Trophoblast cell (in vitro differentiated cells and primary cell): ENCODE measurements around the gene IRAK1.

ENCODE experiments used
- DNase-seq, 2 donors: peaks; one replicate each; pipeline ENCODE4 v3.0.0-alpha.2; 2016
- H2AFZ ChIP-seq: 2 replicates; pipeline ENCODE4 v1.6.1; 2013; ENCODE audit warnings: low read length, moderate library complexity, mild to moderate bottlenecking; ENCODE audit not compliant: insufficient read depth, poor library complexity
- H2AK5ac ChIP-seq: 2 replicates; pipeline ENCODE4 v1.6.1; 2013; ENCODE audit warnings: mild to moderate bottlenecking, low read length
- H2BK120ac ChIP-seq: 2 replicates; pipeline ENCODE4 v1.6.1; 2013; ENCODE audit warnings: low read length, mild to moderate bottlenecking, moderate library complexity; ENCODE audit not compliant: insufficient read depth, poor library complexity
- H2BK12ac ChIP-seq: 2 replicates; pipeline ENCODE4 v1.6.1; 2013; ENCODE audit warnings: mild to moderate bottlenecking, low read length, moderate library complexity
- H2BK5ac ChIP-seq: 2 replicates; pipeline ENCODE4 v1.6.1; 2013; ENCODE audit warnings: low read length, low read depth, moderate library complexity, mild to moderate bottlenecking; ENCODE audit not compliant: poor library complexity
- H3K14ac ChIP-seq: 2 replicates; pipeline ENCODE4 v1.6.1; 2013; ENCODE audit warnings: mild to moderate bottlenecking, low read length
- H3K18ac ChIP-seq: 2 replicates; pipeline ENCODE4 v1.6.1; 2013; ENCODE audit warnings: mild to moderate bottlenecking, low read length
- H3K23ac ChIP-seq: 2 replicates; pipeline ENCODE4 v1.6.1; 2013; ENCODE audit warnings: low read length
- H3K27ac ChIP-seq: 2 replicates; pipeline ENCODE4 v1.5.1; 2013; ENCODE audit warnings: low read depth, mild to moderate bottlenecking, inconsistent platforms, low read length, moderate library complexity
- H3K27me3 ChIP-seq: 2 replicates; pipeline ENCODE4 v1.6.1; 2013; ENCODE audit warnings: inconsistent platforms, mild to moderate bottlenecking, low read length, moderate library complexity; ENCODE audit not compliant: insufficient read depth
- H3K36me3 ChIP-seq, 2 experiments: 1 replicate in 1 of 2; 2 replicates in 1 of 2; pipeline ENCODE4 v1.6.1; 2013; ENCODE audit warnings: low read length in 2 of 2, mild to moderate bottlenecking in 2 of 2, moderate library complexity in 1 of 2; ENCODE audit not compliant: insufficient read depth in 2 of 2, control insufficient read depth in 1 of 2
- H3K4ac ChIP-seq: 2 replicates; pipeline ENCODE4 v1.6.1; 2013; ENCODE audit warnings: low read depth, mild to moderate bottlenecking, low read length, moderate library complexity
- H3K4me1 ChIP-seq, 2 experiments: 1 replicate in 1 of 2; 2 replicates in 1 of 2; pipeline ENCODE4 v1.6.1; 2013; ENCODE audit warnings: low read length in 2 of 2, mild to moderate bottlenecking in 2 of 2, moderate library complexity in 1 of 2; ENCODE audit not compliant: insufficient read depth in 2 of 2, control insufficient read depth in 1 of 2
- H3K4me2 ChIP-seq: 2 replicates; pipeline ENCODE4 v1.6.1; 2013; ENCODE audit warnings: inconsistent platforms, mild to moderate bottlenecking, low read length, moderate library complexity
- H3K4me3 ChIP-seq: 2 replicates; pipeline ENCODE4 v1.5.1; 2013; ENCODE audit warnings: mild to moderate bottlenecking, low read depth, low read length, inconsistent platforms
- H3K79me1 ChIP-seq: one replicate; pipeline ENCODE4 v1.6.1; 2013; ENCODE audit warnings: low read length
- H3K79me2 ChIP-seq: 2 replicates; pipeline ENCODE4 v1.6.1; 2013; ENCODE audit warnings: low read length, mild to moderate bottlenecking; ENCODE audit not compliant: control insufficient read depth, insufficient read depth, poor library complexity
- H3K9ac ChIP-seq: 2 replicates; pipeline ENCODE4 v1.6.1; 2013; ENCODE audit warnings: mild to moderate bottlenecking, low read length
- H3K9me3 ChIP-seq: 2 replicates; pipeline ENCODE4 v1.6.1; 2013; ENCODE audit warnings: low read depth, mild to moderate bottlenecking, control low read depth, inconsistent platforms, low read length; ENCODE audit not compliant: insufficient read depth
- H4K12ac ChIP-seq: 2 replicates; pipeline ENCODE4 v1.6.1; 2013; ENCODE audit warnings: low read depth, mild to moderate bottlenecking, low read length, moderate library complexity
- H4K8ac ChIP-seq: 2 replicates; pipeline ENCODE4 v1.6.1; 2013; ENCODE audit warnings: low read depth, mild to moderate bottlenecking, low read length, moderate library complexity
- H4K91ac ChIP-seq: one replicate; pipeline ENCODE4 v1.6.1; 2013; ENCODE audit warnings: low read depth, mild to moderate bottlenecking, low read length, moderate library complexity
- WGBS: extraction: QIAGEN DNeasy Blood & Tissue Kit; methylation state at CpG from one replicate; pipeline ENCODE4 v1.1.7; 2013; ENCODE audit warnings: missing lambda C conversion rate; ENCODE audit not compliant: insufficient read length, insufficient coverage; ENCODE audit errors: extremely low coverage; 5-methylcytosine and 5-hydroxymethylcytosine counted together

The IRAK1 gene

DNA sequence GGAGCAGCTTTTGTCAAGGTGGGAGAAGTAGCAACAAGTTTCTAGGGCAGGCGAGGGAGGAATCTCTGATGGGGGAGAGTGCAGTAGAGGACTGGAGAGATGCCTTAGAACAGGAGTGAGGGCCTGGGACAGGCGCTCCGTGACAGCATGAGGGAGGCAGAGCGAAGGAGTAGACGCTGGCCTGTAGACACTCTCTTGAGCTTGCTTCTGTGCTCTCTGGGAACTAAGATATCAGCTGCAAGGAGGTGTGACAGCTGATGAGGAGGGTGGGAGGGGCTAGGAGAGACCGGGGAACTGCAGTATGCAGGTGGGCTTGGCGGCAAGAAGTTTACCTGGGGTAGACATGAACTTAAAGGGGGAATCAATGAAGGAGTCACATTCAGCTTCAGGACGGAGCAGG, 42.1 kb upstream of the IRAK1 start:
- H3K79me1 ChIP-seq, result no peaks in the 10 kb centered on the region
- H2BK120ac ChIP-seq, result no peak overlapping the region
- H3K9ac ChIP-seq, result no peak overlapping the region
- no peak overlapping the region for H3K4me2 ChIP-seq
- H3K18ac ChIP-seq, result no peak overlapping the region
- H3K79me2 ChIP-seq, result peaks cover 4% of the 10 kb centered on the region
- no peak overlapping the region for H2AFZ ChIP-seq
- H3K9me3 ChIP-seq, result no peaks in the 10 kb centered on the region
- H4K91ac ChIP-seq, result no peak overlapping the region
- WGBS, result no CpG with 5 or more reads among the region's 8 CpGs
- H2BK12ac ChIP-seq, result no peak overlapping the region
- H3K27me3 ChIP-seq, result no peaks in the 10 kb centered on the region
- peak overlapping the region; percentile 12 for H3K4ac ChIP-seq
- H3K23ac ChIP-seq, result no peak overlapping the region
- H3K14ac ChIP-seq, result no peak overlapping the region
- H4K8ac ChIP-seq, result no peak overlapping the region
- H2AK5ac ChIP-seq, result no peak overlapping the region
- H4K12ac ChIP-seq, result no peak overlapping the region
- peaks cover 0 to 5% of the 10 kb centered on the region in 2 experiments for H3K4me1 ChIP-seq
- no peak overlapping the region for H3K4me3 ChIP-seq
- no peak for DNase-seq
- no peak overlapping the region for H3K27ac ChIP-seq
- H3K36me3 ChIP-seq, result peaks cover 3 to 5% of the 10 kb centered on the region in 2 experiments
- no peak overlapping the region for H2BK5ac ChIP-seq

DNA sequence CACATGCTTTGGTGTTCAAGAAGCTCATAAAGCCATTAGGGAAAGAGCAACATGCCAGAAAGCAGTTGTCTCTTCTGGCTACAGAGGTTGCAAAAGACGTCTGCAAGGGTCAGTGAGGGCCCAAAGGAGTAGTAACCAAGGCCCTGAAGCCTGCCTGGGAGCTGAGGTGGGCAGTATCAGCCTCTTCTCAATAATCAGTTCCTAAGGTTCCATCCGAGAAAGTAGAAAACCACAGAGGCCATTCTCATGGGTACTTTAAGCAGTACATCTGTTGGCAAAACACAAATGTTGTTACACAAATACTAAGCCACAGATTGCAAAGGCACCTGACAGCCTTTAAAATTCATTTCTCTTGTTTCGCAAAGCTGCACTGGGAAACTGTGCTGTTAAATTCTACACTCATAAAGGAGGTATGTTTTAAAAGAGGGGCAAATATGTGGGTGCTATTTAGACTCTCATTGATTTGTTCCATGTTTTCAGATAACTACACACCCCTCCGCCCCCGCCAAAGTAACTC, 40.1 kb upstream of the IRAK1 start:
- Histone ChIP-seq H3K4ac (no peak overlapping the region), H3K4me2 (no peak overlapping the region), H3K4me3 (no peak overlapping the region), H3K14ac (no peak overlapping the region), H2BK12ac (no peak overlapping the region), H3K27me3 (no peaks in the 10 kb centered on the region), H3K23ac (no peak overlapping the region), H4K91ac (no peak overlapping the region), H2BK120ac (no peak overlapping the region), H3K79me1 (no peaks in the 10 kb centered on the region), H2AFZ (no peak overlapping the region), H3K4me1 (peaks cover 0 to 5% of the 10 kb centered on the region in 2 experiments), H2AK5ac (no peak overlapping the region), H3K9me3 (no peaks in the 10 kb centered on the region), H3K9ac (no peak overlapping the region), H4K8ac (no peak overlapping the region), H3K79me2 (peaks cover 4% of the 10 kb centered on the region), H2BK5ac (no peak overlapping the region), H3K27ac (no peak overlapping the region), H4K12ac (no peak overlapping the region), H3K18ac (no peak overlapping the region), H3K36me3 (peaks cover 5% of the 10 kb centered on the region in 2 experiments)
- no peak for DNase-seq
- WGBS, result no CpG with 5 or more reads among the region's 5 CpGs

- Histone ChIP-seq H3K27ac (no peak overlapping the region), H2AK5ac (no peak overlapping the region), H3K79me1 (no peaks in the 10 kb centered on the region), H4K91ac (no peak overlapping the region), H4K12ac (no peak overlapping the region), H3K79me2 (peaks cover 4% of the 10 kb centered on the region), H3K4me3 (no peak overlapping the region), H3K4ac (no peak overlapping the region), H3K18ac (no peak overlapping the region), H3K36me3 (peaks cover 5% of the 10 kb centered on the region in 2 experiments), H3K14ac (no peak overlapping the region), H3K9me3 (no peaks in the 10 kb centered on the region), H3K9ac (no peak overlapping the region), H4K8ac (no peak overlapping the region), H2BK12ac (no peak overlapping the region), H2BK120ac (no peak overlapping the region), H2AFZ (no peak overlapping the region), H3K4me2 (no peak overlapping the region), H2BK5ac (no peak overlapping the region), H3K4me1 (peaks cover 0 to 3% of the 10 kb centered on the region in 2 experiments), H3K27me3 (no peaks in the 10 kb centered on the region), H3K23ac (no peak overlapping the region)
- DNase-seq, result no peak
- no CpG with 5 or more reads among the region's 1 CpG for WGBS
Measured at GRCh38 chrX:154059231-154059630, 39.5 kb upstream of the IRAK1 start.

- Histone ChIP-seq H3K4ac (no peak overlapping the region), H4K8ac (no peak overlapping the region), H2BK5ac (no peak overlapping the region), H4K91ac (no peak overlapping the region), H3K4me2 (no peak overlapping the region), H3K23ac (no peak overlapping the region), H3K27ac (no peak overlapping the region), H3K14ac (no peak overlapping the region), H3K9me3 (no peaks in the 10 kb centered on the region), H3K9ac (no peak overlapping the region), H3K18ac (no peak overlapping the region), H3K27me3 (no peaks in the 10 kb centered on the region), H2BK12ac (no peak overlapping the region), H3K4me3 (no peak overlapping the region), H2BK120ac (no peak overlapping the region), H3K79me1 (no peaks in the 10 kb centered on the region), H4K12ac (no peak overlapping the region), H2AFZ (no peak overlapping the region), H2AK5ac (no peak overlapping the region), H3K36me3 (peaks cover 5% of the 10 kb centered on the region in 2 experiments), H3K79me2 (peaks cover 2% of the 10 kb centered on the region), H3K4me1 (no peaks in the 10 kb centered on the region)
- no CpG with 5 or more reads among the region's 11 CpGs for whole genome bisulfite sequencing
- DNase-seq, result no peak
Measured at GRCh38 chrX:154058214-154058997, 38.7 kb upstream of the IRAK1 start.
